Keratinocyte (primary cell): ENCODE data around the gene TCIRG1. TPM values are rescaled to one million over a fixed set of nuclear protein-coding genes. Genes with fewer than 3 reads are reported as not detected.

Experiments
- DNase-seq: peaks from one replicate; pipeline ENCODE4 v3.0.0-alpha.2; 2011; ENCODE audit warnings: low read depth, missing footprints, low spot score
- FAIRE-seq: peaks from 2 replicates; lab custom pipeline; 2011; peaks lifted over from hg19 to GRCh38; lab: Jason Lieb, UNC
- H2AFZ ChIP-seq: 2 replicates; pipeline ENCODE4 v1.6.0; 2012; ENCODE audit warnings: low read length, control low read depth, inconsistent platforms; ENCODE audit not compliant: control insufficient read depth
- H3K27ac ChIP-seq: 2 replicates; pipeline ENCODE4 v1.5.1; 2011; ENCODE audit warnings: low read length; ENCODE audit not compliant: control insufficient read depth, insufficient read depth
- H3K27me3 ChIP-seq: 3 replicates; pipeline ENCODE4 v1.6.0; 2011; ENCODE audit warnings: low read length; ENCODE audit not compliant: control insufficient read depth, insufficient read depth; ENCODE audit errors: extremely low read depth
- H3K36me3 ChIP-seq, 2 experiments: 2 replicates in 1 of 2; 3 replicates in 1 of 2; pipeline ENCODE4 v1.5.1; 2011; ENCODE audit warnings: low read length in 2 of 2, mild to moderate bottlenecking in 1 of 2; ENCODE audit not compliant: control insufficient read depth in 2 of 2, insufficient read depth in 2 of 2; ENCODE audit errors: extremely low read depth in 1 of 2
- H3K4me1 ChIP-seq: 3 replicates; pipeline ENCODE4 v1.5.1; 2011; ENCODE audit warnings: low read length; ENCODE audit not compliant: control insufficient read depth, insufficient read depth; ENCODE audit errors: extremely low read depth
- H3K4me2 ChIP-seq: 3 replicates; pipeline ENCODE4 v1.6.0; 2011; ENCODE audit warnings: low read depth, low read length; ENCODE audit not compliant: control insufficient read depth, insufficient read depth; ENCODE audit errors: extremely low read depth
- H3K4me3 ChIP-seq, 3 experiments: fragments of 200-600 bp in 1 of 3; sonication (generic) in 1 of 3; 2 replicates in 2 of 3; 3 replicates in 1 of 3; pipeline ENCODE4 v1.5.1; 2011 to 2016; ENCODE audit warnings: low read length in 3 of 3, mild to moderate bottlenecking in 3 of 3, control low read depth in 2 of 3, inconsistent platforms in 1 of 3, low read depth in 1 of 3, mixed read lengths in 1 of 3, mixed run types in 1 of 3, moderate library complexity in 1 of 3; ENCODE audit not compliant: control insufficient read depth in 2 of 3, insufficient read depth in 2 of 3; ENCODE audit errors: extremely low read depth in 1 of 3
- H3K79me2 ChIP-seq: 2 replicates; pipeline ENCODE4 v1.6.0; 2012; ENCODE audit warnings: low read length; ENCODE audit not compliant: control insufficient read depth, insufficient read depth
- H3K9ac ChIP-seq: 3 replicates; pipeline ENCODE4 v1.6.0; 2011; ENCODE audit warnings: low read length; ENCODE audit not compliant: control insufficient read depth, insufficient read depth; ENCODE audit errors: extremely low read depth
- H3K9me1 ChIP-seq: 3 replicates; pipeline ENCODE4 v1.6.0; 2011; ENCODE audit warnings: low read length; ENCODE audit not compliant: control insufficient read depth, insufficient read depth; ENCODE audit errors: extremely low read depth
- H3K9me3 ChIP-seq: 2 replicates; pipeline ENCODE4 v1.5.1; 2012; ENCODE audit warnings: low read depth, low read length; ENCODE audit not compliant: control insufficient read depth
- H4K20me1 ChIP-seq: 3 replicates; pipeline ENCODE4 v1.6.0; 2011; ENCODE audit warnings: low read length; ENCODE audit not compliant: control insufficient read depth, insufficient read depth; ENCODE audit errors: extremely low read depth
- EZH2 ChIP-seq: IDR thresholded peaks from one replicate; pipeline ENCODE4 v1.6.1; 2012; ENCODE audit warnings: inconsistent platforms, mild to moderate bottlenecking, low read length, moderate library complexity
- dilution Hi-C: fragments of 300-500 bp; cut with MboI; formaldehyde crosslinking; loops from one replicate; pipeline ENCODE4 v1.7.0; 2020; ENCODE audit warnings: low sequenced_read_pairs; ENCODE audit not compliant: extremely low pct_ligation_motif_present
- polyA plus RNA-seq, 5 experiments: library from polyadenylated mRNA; depleted of rRNA in 3 of 5; stranded (reverse) in 3 of 5; stranded (forward) in 1 of 5; unstranded in 1 of 5; fragments of >200 nt; gene quantifications; 1 replicate in 1 of 5; 2 replicates in 3 of 5; 3 replicates in 1 of 5; pipeline versions ENCODE4 v1.2.1 to v1.2.3, GENCODE V29; 2011 to 2012; ENCODE audit warnings: missing spikeins in 2 of 5, low read depth in 1 of 5, low replicate concordance in 1 of 5
- TF ChIP-seq, protein P1 (sequence below), 3 experiments: IDR thresholded peaks in 1 of 3; conservative IDR thresholded peaks in 1 of 3; optimal IDR thresholded peaks in 1 of 3; 2 replicates in 2 of 3; 3 replicates in 1 of 3; pipeline versions ENCODE3 to v1.5.1; 2011; ENCODE audit warnings: low read length in 3 of 3, mild to moderate bottlenecking in 3 of 3, moderate library complexity in 2 of 3, control low read depth in 1 of 3, inconsistent platforms in 1 of 3; ENCODE audit not compliant: insufficient read depth in 2 of 3; ENCODE audit errors: extremely low read depth in 1 of 3

The TCIRG1 gene
- polyA plus RNA-seq, 1 donor (not counting 4 experiments of a cell fraction or from before 2014, with no cell fraction given) = 12.7 TPM

DNA sequence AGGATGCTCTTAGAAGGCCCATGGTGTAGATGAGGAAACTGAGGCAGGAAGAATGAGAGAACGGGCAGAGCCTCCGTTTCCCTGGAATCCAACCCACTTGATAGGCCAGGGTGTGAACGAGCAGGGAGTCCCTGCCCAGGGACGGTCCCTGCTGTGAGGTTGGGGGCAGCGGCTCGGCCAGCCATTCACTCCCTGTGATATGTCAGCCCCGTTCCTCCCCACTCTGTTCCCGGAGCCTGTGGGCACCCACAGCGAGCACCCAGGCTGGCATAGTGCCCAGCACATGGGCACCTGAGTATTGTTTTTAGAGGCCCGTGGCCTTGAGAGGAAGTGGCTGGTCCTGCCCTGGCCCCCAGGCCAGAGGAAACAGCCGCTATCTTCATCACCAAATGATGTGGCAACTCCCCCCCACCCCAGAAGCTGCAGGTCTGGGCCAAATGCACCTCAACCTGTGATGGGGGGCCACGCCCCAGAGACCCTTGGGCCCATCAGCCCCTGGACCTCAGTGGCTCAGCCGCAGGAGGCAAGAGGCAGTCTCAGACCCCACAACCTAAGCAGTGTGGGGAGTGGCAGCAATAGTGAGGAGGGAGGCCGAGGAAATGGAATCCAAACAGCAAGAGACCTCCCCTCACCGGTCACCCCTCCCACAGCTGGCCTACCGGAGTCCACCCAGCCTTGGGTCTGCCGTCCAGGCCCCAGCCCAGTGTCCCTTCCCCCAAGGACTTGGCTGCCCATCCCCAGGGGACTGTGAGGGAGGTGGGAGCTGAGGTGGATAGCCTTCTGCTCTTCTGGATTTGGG lies 26.6 kb upstream of the TCIRG1 start:
- dilution Hi-C loops = no loop called here
- no peak for TF ChIP-seq EZH2
- TF ChIP-seq, protein P1, sequence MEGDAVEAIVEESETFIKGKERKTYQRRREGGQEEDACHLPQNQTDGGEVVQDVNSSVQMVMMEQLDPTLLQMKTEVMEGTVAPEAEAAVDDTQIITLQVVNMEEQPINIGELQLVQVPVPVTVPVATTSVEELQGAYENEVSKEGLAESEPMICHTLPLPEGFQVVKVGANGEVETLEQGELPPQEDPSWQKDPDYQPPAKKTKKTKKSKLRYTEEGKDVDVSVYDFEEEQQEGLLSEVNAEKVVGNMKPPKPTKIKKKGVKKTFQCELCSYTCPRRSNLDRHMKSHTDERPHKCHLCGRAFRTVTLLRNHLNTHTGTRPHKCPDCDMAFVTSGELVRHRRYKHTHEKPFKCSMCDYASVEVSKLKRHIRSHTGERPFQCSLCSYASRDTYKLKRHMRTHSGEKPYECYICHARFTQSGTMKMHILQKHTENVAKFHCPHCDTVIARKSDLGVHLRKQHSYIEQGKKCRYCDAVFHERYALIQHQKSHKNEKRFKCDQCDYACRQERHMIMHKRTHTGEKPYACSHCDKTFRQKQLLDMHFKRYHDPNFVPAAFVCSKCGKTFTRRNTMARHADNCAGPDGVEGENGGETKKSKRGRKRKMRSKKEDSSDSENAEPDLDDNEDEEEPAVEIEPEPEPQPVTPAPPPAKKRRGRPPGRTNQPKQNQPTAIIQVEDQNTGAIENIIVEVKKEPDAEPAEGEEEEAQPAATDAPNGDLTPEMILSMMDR (optimal IDR thresholded peaks at IDR 0.05 in 1 of 3, IDR thresholded peaks at IDR 0.05 in 1 of 3, conservative IDR thresholded peaks at IDR 0.05 in 1 of 3; ENCODE audit: extremely low read depth in 1 of 3, insufficient read depth in 2 of 3, low read length in 3 of 3) = no peak
- no peaks in the 10 kb centered on the region for H4K20me1 ChIP-seq
- H3K79me2 ChIP-seq = no peaks in the 10 kb centered on the region
- no peak overlapping the region for H3K9ac ChIP-seq
- no peaks in the 10 kb centered on the region for H3K36me3 ChIP-seq
- no peak overlapping the region for H3K27ac ChIP-seq
- no peaks in the 10 kb centered on the region for H3K27me3 ChIP-seq
- no peaks in the 10 kb centered on the region for H3K9me1 ChIP-seq
- H3K9me3 ChIP-seq = no peaks in the 10 kb centered on the region
- DNase-seq (no peak), FAIRE-seq (no peak)
- H3K4me2 ChIP-seq = no peak overlapping the region
- H2AFZ ChIP-seq = no peak overlapping the region
- peaks cover 45% of the 10 kb centered on the region for H3K4me1 ChIP-seq
- no peak overlapping the region for H3K4me3 ChIP-seq

DNA sequence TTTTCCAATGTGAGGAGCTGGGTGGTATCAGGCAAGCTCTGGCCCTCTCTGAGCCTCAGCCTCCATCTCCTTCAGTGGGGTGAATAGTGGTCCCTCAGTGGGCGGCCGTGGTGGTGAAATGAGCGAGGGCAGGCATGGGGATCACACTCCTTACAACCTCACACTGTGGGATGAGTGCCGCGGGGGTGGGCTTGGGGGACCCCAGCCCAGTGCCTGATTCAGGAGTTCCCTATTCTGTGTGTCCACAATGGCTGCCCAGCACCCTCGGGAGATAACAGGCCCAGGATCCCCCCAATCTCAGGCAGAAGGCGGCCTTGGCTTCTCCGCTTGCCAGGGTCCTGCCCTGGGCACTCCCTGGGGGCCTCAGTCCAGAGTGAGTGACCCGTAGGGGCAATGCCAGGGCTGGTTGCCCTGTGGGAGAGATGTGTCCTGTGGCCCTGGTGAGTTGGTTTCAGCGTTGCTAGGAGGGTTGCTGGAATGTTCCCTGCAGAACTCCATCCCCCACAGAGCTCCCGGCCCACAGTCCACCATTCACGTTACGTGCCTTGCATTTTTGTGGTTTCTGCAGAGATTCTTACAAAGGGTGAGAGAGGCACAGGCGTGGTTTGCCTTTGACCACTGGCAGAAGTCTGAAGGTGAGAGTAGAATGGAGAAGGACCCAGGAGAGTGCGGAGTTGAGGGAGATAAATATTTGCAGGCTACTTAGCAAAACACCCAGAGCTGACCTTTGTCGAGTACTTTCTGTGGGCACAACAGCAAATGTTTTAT lies 25.8 kb upstream of the TCIRG1 start:
- dilution Hi-C loops = no loop called here
- no peaks in the 10 kb centered on the region for H4K20me1 ChIP-seq
- H2AFZ ChIP-seq = no peak overlapping the region
- no peaks in the 10 kb centered on the region for H3K9me1 ChIP-seq
- peak overlapping the region in 1 of 3 experiments; percentile 13 for H3K4me3 ChIP-seq
- peak overlapping the region; percentile 24 for H3K27ac ChIP-seq
- H3K9me3 ChIP-seq = no peaks in the 10 kb centered on the region
- no peaks in the 10 kb centered on the region for H3K36me3 ChIP-seq
- DNase-seq = no peak
- no peak for TF ChIP-seq EZH2
- TF ChIP-seq, protein P1 (optimal IDR thresholded peaks at IDR 0.05 in 1 of 3, IDR thresholded peaks at IDR 0.05 in 1 of 3, conservative IDR thresholded peaks at IDR 0.05 in 1 of 3; ENCODE audit: extremely low read depth in 1 of 3, insufficient read depth in 2 of 3, low read length in 3 of 3) = no peak
- peak; percentile 32 for FAIRE-seq
- H3K4me1 ChIP-seq = peaks cover 45% of the 10 kb centered on the region
- H3K27me3 ChIP-seq = no peaks in the 10 kb centered on the region
- H3K79me2 ChIP-seq = no peaks in the 10 kb centered on the region
- no peak overlapping the region for H3K9ac ChIP-seq
- H3K4me2 ChIP-seq = peak overlapping the region; percentile 55
